GM10266 (cell line): Measurements from ENCODE around the gene PALM3.
A peak's percentile ranks its signal among the peaks of the same experiment; 100 is the strongest.
"Not testable (repeated sequence)": the region's sequence is repeated elsewhere in the genome, so short reads cannot be mapped to it uniquely, and the experiment has no call there.

Experiments
- DNase-seq: peaks from one replicate; pipeline ENCODE4 v3.0.0; 2012; ENCODE audit errors: extremely low spot score
- CTCF ChIP-seq: IDR thresholded peaks from 2 replicates; pipeline ENCODE4 v1.5.1; 2012; ENCODE audit warnings: mild to moderate bottlenecking, low read depth; ENCODE audit not compliant: control insufficient read depth, insufficient read depth; ENCODE audit errors: missing control alignments

Gene PALM3

GRCh38 chr19:14023404-14024235 lies 38.3 kb downstream of the PALM3 start:
- DNase-seq, result no peak

GRCh38 chr19:14022469-14022868 lies 39.4 kb downstream of the PALM3 start:
- no peak for DNase-seq
- no peak for TF ChIP-seq CTCF

More at GRCh38 chr19:14023404-14024235, 38.3 kb downstream of the PALM3 start:
- TF ChIP-seq CTCF, result no peak

- no peak for DNase-seq
- no peak for TF ChIP-seq CTCF
Measured at GRCh38 chr19:14021474-14021873, 40.4 kb downstream of the PALM3 start.

- not testable (repeated sequence) for DNase-seq
Measured at GRCh38 chr19:14019739-14020138, 42.1 kb downstream of the PALM3 start.

GRCh38 chr19:14019100-14019499 lies 42.8 kb downstream of the PALM3 start:
- DNase-seq, result no peak
- TF ChIP-seq CTCF, result no peak

GRCh38 chr19:14015524-14016035 lies 46.3 kb downstream of the PALM3 start:
- TF ChIP-seq CTCF, result no peak

GRCh38 chr19:14012378-14012915 lies 49.4 kb downstream of the PALM3 start:
- TF ChIP-seq CTCF, result no peak
- DNase-seq, result no peak

More at GRCh38 chr19:14015524-14016035, 46.3 kb downstream of the PALM3 start:
- peak; percentile 71 for DNase-seq
